GM23338 (cell line): ENCODE results near the gene PIGH. TPM values are rescaled to one million over a fixed set of nuclear protein-coding genes. Genes with fewer than 3 reads are reported as not detected.
A peak's percentile ranks its signal among the peaks of the same experiment; 100 is the strongest.

Experiments used
- ATAC-seq: fragments of 200-7000 bp; cut with Tn5 transposase; 3 replicates; pipeline ENCODE4 v1.9.1; 2020
- DNase-seq: peaks from one replicate; pipeline ENCODE4 v3.0.0-alpha.2; 2015; ENCODE audit warnings: low spot score
- H2AFZ ChIP-seq: fragments of 200-600 bp; sonication (generic); 2 replicates; pipeline ENCODE4 v1.8.0; 2016; ENCODE audit warnings: antibody characterized with exemption, mild to moderate bottlenecking, moderate library complexity
- H3F3A ChIP-seq: fragments of 200-600 bp; sonication (generic); replicated peaks from 2 replicates; pipeline ENCODE4 v1.8.0; 2017; ENCODE audit warnings: antibody characterized with exemption, mixed run types, low read depth
- H3K27ac ChIP-seq: fragments of 200-600 bp; sonication (generic); 2 replicates; pipeline ENCODE4 v1.6.1; 2016; ENCODE audit warnings: low read depth
- H3K27me3 ChIP-seq: fragments of 200-600 bp; sonication (generic); 2 replicates; pipeline ENCODE4 v1.8.0; 2016; ENCODE audit warnings: mild to moderate bottlenecking, mixed run types, moderate library complexity; ENCODE audit not compliant: insufficient read depth
- H3K36me3 ChIP-seq: fragments of 200-600 bp; sonication (generic); 2 replicates; pipeline ENCODE4 v1.8.0; 2016; ENCODE audit warnings: mild to moderate bottlenecking; ENCODE audit not compliant: insufficient read depth
- H3K4me1 ChIP-seq: fragments of 200-600 bp; sonication (generic); 2 replicates; pipeline ENCODE4 v1.8.0; 2016; ENCODE audit warnings: mild to moderate bottlenecking, moderate library complexity; ENCODE audit not compliant: insufficient read depth
- H3K4me2 ChIP-seq: fragments of 200-600 bp; sonication (generic); 2 replicates; pipeline ENCODE4 v1.7.1; 2017; ENCODE audit warnings: mixed run types
- H3K4me3 ChIP-seq: fragments of 200-600 bp; sonication (generic); 2 replicates; pipeline ENCODE4 v1.6.1; 2016; ENCODE audit warnings: mixed run types
- H3K79me2 ChIP-seq: fragments of 200-600 bp; sonication (generic); replicated peaks from 2 replicates; pipeline ENCODE4 v1.8.0; 2017; ENCODE audit warnings: mild to moderate bottlenecking; ENCODE audit not compliant: insufficient read depth
- H3K9me2 ChIP-seq: fragments of 200-600 bp; sonication (generic); 2 replicates; pipeline ENCODE4 v1.8.0; 2017; ENCODE audit not compliant: insufficient read depth
- H4K20me1 ChIP-seq: fragments of 200-600 bp; sonication (generic); replicated peaks from 2 replicates; pipeline ENCODE4 v1.8.0; 2017; ENCODE audit warnings: mild to moderate bottlenecking; ENCODE audit not compliant: insufficient read depth
- H3K27ac Mint-ChIP-seq: 2 replicates; pipeline ENCODE4 v1.8.0; 2020; ENCODE audit warnings: inconsistent platforms, mild to moderate bottlenecking, moderate library complexity, mixed read lengths
- H3K27me3 Mint-ChIP-seq: 3 replicates; pipeline ENCODE4 v1.8.0; 2022; ENCODE audit warnings: low read depth, mild to moderate bottlenecking, moderate library complexity, mixed read lengths, inconsistent platforms; ENCODE audit not compliant: insufficient read depth, poor library complexity
- H3K36me3 Mint-ChIP-seq: 3 replicates; pipeline ENCODE4 v1.8.0; 2021; ENCODE audit warnings: low read depth, mild to moderate bottlenecking, inconsistent platforms, moderate library complexity, mixed read lengths
- H3K4me1 Mint-ChIP-seq: 3 replicates; pipeline ENCODE4 v1.8.0; 2020; ENCODE audit warnings: mild to moderate bottlenecking, inconsistent platforms, mixed read lengths
- H3K4me3 Mint-ChIP-seq: 3 replicates; pipeline ENCODE4 v1.8.0; 2021; ENCODE audit warnings: moderate library complexity, mild to moderate bottlenecking, inconsistent platforms, mixed read lengths
- H3K9me3 Mint-ChIP-seq: 3 replicates; pipeline ENCODE4 v1.8.0; 2020; ENCODE audit warnings: moderate library complexity, mild to moderate bottlenecking, inconsistent platforms, mixed read lengths
- CREB1 ChIP-seq: fragments of 250-450 bp; sonication (Bioruptor Pico); IDR thresholded peaks from 2 replicates; pipeline ENCODE4 v1.5.0; 2020; ENCODE audit warnings: low read depth, mild to moderate bottlenecking, moderate library complexity
- CTCF ChIP-seq, 2 experiments: fragments of 200-600 bp in 1 of 2; sonication (generic) in 1 of 2; conservative IDR thresholded peaks; 2 replicates each; pipeline versions ENCODE4 v1.5.1 to v1.6.1; 2016 to 2017; ENCODE audit warnings: antibody characterized with exemption in 2 of 2, low read depth in 2 of 2, mild to moderate bottlenecking in 2 of 2, moderate library complexity in 1 of 2
- ETS1 ChIP-seq: IDR thresholded peaks from 2 replicates; pipeline ENCODE4 v1.6.1; 2016; ENCODE audit warnings: antibody characterized with exemption
- EZH2 ChIP-seq: fragments of 200-600 bp; sonication (generic); IDR thresholded peaks from one replicate; pipeline ENCODE4 v1.8.0; 2017; ENCODE audit warnings: antibody characterized with exemption, mild to moderate bottlenecking, low read depth; ENCODE audit not compliant: unreplicated experiment
- EZH2phosphoT487 ChIP-seq: fragments of 200-600 bp; sonication (generic); IDR thresholded peaks from one replicate; pipeline ENCODE4 v1.8.1; 2018; ENCODE audit warnings: antibody characterized with exemption; ENCODE audit not compliant: unreplicated experiment
- JUNB ChIP-seq: IDR thresholded peaks from one replicate; pipeline ENCODE4 v1.6.1; 2016; ENCODE audit warnings: antibody characterized with exemption; ENCODE audit not compliant: unreplicated experiment
- NANOG ChIP-seq: IDR thresholded peaks from 2 replicates; pipeline ENCODE4 v1.6.1; 2016; ENCODE audit warnings: antibody characterized with exemption, borderline replicate concordance
- POLR2AphosphoS5 ChIP-seq: IDR thresholded peaks from 2 replicates; pipeline ENCODE4 v1.6.1; 2016; ENCODE audit warnings: antibody characterized with exemption, low read depth
- REST ChIP-seq: IDR thresholded peaks from one replicate; pipeline ENCODE4 v1.6.1; 2018; ENCODE audit warnings: antibody characterized with exemption; ENCODE audit not compliant: unreplicated experiment
- STAT1 ChIP-seq: IDR thresholded peaks from one replicate; pipeline ENCODE4 v1.6.1; 2016; ENCODE audit warnings: antibody characterized with exemption; ENCODE audit not compliant: unreplicated experiment
- ZNF114 ChIP-seq: fragments of 250-450 bp; sonication (Bioruptor Pico); IDR thresholded peaks from 2 replicates; pipeline ENCODE4 v1.5.0; 2020; ENCODE audit warnings: mild to moderate bottlenecking, moderate library complexity
- ZNF331 ChIP-seq: fragments of 250-450 bp; sonication (Bioruptor Pico); IDR thresholded peaks from 2 replicates; pipeline ENCODE4 v1.5.0; 2020; ENCODE audit warnings: low read depth, mild to moderate bottlenecking, moderate library complexity
- ZNF462 ChIP-seq: fragments of 250-450 bp; sonication (Bioruptor Pico); IDR thresholded peaks from 2 replicates; pipeline ENCODE4 v1.5.0; 2020; ENCODE audit warnings: mild to moderate bottlenecking, moderate library complexity
- polyA plus RNA-seq: library from polyadenylated mRNA; unstranded; fragments of >200 nt; fragmentation: Nextera tagmentation; extraction: Ambion mirVana; gene quantifications from 2 replicates; pipeline ENCODE4 v1.2.1, GENCODE V29; 2016
- total RNA-seq: library from RNA; depleted of rRNA; stranded (reverse); fragments of >200 nt; shearing (Covaris generic); gene quantifications from 2 replicates; pipeline ENCODE4 v1.2.3, GENCODE V29; 2014

Gene PIGH
- total and polyA plus RNA-seq, 2 experiments from 2014 or later = 8.7 to 9.3 TPM

- H3F3A ChIP-seq = no peaks in the 10 kb centered on the region
- DNase-seq (peak; percentile 20), ATAC-seq (peak; percentile 39)
- H3K4me3 Mint-ChIP-seq = no peak overlapping the region
- peaks cover 99% of the 10 kb centered on the region for H3K27me3 ChIP-seq
- peaks cover 20% of the 10 kb centered on the region for H3K4me1 Mint-ChIP-seq
- no peak for TF ChIP-seq ZNF114
- no peak for TF ChIP-seq ZNF331 (CRISPR knock-in tag)
- no peak for TF ChIP-seq ETS1
- TF ChIP-seq POLR2AphosphoS5 = no peak
- TF ChIP-seq JUNB = no peak
- TF ChIP-seq NANOG = no peak
- no peak for TF ChIP-seq CTCF (conservative IDR thresholded peaks at IDR 0.05; ENCODE audit: low read depth in 2 of 2)
- no peak for TF ChIP-seq CREB1
- no peak for TF ChIP-seq EZH2
- TF ChIP-seq REST = no peak
- no peak for TF ChIP-seq ZNF462 (CRISPR knock-in tag)
- TF ChIP-seq EZH2phosphoT487 = no peak
- TF ChIP-seq STAT1 = no peak
- H3K27ac Mint-ChIP-seq = no peak overlapping the region
- H3K4me1 ChIP-seq = peaks cover 14% of the 10 kb centered on the region; the same call in 1 of the 2 replicates
- no peaks in the 10 kb centered on the region for H3K36me3 ChIP-seq
- peak overlapping the region; percentile 56 for H3K4me2 ChIP-seq
- peak overlapping the region; percentile 88; the same call in 1 of the 2 replicates for H2AFZ ChIP-seq
- peaks cover 80% of the 10 kb centered on the region for H3K27me3 Mint-ChIP-seq
- no peaks in the 10 kb centered on the region for H3K9me3 Mint-ChIP-seq
- no peaks in the 10 kb centered on the region for H3K36me3 Mint-ChIP-seq
- H4K20me1 ChIP-seq = no peaks in the 10 kb centered on the region; the same call in 1 of the 2 replicates
- H3K4me3 ChIP-seq = no peak overlapping the region; the same call in 1 of the 2 replicates
- H3K27ac ChIP-seq = no peak overlapping the region
- no peaks in the 10 kb centered on the region for H3K79me2 ChIP-seq
- H3K9me2 ChIP-seq = no peaks in the 10 kb centered on the region
These were observed 9.7 kb upstream of the PIGH start for GRCh38 chr14:67609642-67610310.
